T-helper 9 cell (primary cell): ENCODE results near the gene WDR6.

Experiments used
- DNase-seq: peaks from one replicate; pipeline ENCODE4 v3.0.0-alpha.2; 2020

WDR6 gene

DNA sequence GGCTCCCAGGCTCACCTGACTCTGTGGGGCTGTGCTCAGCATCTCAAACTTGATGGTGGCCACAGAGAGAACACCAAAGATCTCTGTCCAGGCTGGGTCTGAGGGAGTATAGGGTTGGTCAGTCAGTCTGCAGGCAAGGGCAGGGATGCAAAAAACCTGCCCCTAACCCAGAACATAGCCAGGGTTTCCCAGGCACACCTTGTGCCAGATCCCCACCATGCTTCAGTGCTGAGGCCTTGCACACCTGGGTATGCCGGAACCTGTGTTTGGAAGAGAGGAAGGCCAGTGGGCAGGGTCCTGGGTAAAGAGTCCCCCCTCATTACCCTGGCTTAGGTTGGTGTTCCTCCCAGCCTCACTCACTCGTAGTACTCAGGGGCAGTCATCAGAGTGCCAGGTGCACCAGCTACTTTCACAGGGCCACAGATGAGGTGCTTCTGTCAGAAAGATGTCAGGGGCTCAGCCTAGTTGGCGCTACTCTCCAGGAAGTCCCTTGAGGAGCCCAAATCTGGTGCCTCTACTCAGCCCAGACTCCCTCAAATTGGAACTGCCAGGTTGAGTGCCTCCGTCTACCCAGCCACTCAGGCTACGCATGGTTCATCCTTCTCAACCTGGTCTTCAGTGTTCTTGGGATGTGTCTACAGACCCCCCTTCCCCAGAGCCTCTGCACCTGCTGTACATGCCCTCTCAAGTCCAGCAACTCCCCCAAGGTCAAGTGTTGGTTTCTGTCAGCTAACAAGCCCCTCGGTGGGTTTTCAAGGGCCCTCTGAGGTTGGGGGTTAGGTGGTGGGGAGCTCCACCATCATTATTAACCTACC, 9.4 kb downstream of the WDR6 start:
- DNase-seq = no peak

DNA sequence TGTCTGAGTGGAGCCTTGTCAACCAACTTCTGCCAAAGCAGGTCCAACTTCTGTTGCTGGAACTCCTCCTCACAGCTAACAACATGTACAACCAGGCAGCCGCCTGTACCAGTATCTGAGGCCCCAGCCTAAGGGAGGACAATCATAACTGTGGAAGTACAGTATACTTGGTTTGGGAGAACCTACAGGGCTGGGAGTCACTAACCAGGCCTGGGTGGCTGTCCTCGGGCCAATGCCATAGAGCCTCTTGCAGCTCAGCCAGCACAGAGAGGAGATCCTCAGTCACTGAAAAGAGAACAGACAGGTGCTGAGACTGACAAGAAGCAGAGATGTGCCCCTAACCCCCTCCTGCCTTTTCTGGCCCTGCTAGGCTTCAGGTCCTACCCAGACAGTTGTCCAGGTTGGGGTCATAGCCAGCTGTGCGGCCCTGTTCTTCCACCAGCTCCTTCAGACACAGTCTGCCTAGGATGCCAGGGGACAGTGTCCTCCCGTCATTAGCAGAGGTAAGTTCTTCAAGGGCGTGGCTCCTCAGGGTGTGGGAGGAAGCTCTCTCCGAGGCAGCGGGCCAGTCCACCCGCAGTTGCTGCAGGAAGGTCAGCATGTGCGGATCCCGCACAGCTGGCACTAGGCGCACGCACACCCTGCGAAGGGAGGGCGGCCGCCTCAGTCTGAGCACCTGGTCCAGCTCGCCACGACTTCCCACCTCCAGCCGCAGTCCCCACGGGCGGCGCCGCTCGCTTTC, 10.2 kb downstream of the WDR6 start:
- DNase-seq = no peak

DNA sequence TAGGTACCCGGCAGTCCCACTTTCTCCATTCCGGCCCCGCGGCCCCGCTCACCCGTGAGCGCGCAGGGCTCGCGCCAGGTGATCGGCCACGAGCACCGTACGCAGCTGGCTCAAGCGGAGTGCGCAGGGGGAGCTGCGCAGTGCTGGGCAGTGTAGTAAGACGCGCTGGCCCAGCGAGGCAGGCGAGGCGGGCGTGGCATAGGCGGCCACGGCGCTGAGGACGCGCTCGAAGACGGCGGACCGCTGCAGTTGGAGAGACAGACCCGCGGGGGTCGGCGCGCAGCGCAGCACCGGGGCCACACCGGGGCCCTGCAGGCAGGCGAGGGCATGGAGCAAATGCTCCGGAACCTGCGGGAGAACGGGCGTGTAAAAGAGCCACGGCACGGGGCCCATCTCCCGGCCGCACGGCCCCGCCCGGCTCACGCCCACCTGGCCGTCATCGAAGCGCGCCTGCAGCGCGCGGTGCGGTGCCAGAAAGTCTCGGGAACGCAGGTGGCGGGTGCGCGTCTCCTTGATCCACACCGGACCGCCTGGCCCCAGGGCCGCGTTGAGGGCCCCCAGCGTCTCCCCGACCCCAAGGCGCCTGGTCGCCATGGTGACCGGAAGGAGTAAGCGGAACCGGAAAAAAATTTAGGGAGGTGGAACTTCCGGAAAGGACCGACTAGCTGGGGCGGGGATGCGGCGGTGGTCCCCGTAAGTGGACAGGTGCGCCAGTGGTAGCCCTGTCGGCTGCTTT, 10.9 kb downstream of the WDR6 start, which contains the start of gene DALRD3:
Gene DALRD3, minus strand, starts transcription at position 610 of the 736 bp plus-strand sequence. Its CDS starts 16 bp downstream, at position 594.
- DNase-seq = peak; percentile 46

DNA sequence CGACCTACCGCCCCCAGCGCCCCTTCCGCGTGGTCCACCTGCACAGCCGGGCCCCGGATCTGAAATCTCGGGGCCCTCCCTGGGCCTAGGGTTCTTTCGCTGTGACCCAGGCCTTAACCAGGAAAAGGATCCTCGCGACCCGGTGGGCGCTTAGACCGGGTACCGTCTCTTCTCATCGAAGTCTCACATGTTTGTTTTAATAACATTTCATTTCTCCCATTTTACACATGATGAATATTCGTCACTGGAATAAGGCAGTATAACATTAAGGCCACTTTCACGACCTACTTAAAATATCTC, 11.5 kb downstream of the WDR6 start:
- no peak for DNase-seq

DNA sequence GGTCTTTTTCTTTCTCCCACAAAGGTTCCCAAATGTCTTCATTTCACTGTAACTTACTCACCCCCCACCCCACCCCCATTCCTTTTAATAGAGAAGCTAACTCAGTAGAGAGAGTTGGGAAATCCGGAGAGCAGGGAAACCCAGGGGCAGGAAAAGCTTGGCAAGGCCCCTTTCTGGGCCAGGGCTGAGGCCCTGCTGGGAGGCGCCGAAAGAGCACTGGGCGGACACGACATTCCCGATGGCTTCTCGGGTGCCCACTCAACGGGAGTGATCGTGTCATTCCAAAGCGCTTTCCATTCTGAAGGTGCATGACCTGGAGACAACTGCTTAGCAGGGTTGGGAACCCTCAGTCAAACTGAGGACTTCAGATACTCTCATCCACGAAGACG, 12.7 kb downstream of the WDR6 start:
- no peak for DNase-seq

DNA sequence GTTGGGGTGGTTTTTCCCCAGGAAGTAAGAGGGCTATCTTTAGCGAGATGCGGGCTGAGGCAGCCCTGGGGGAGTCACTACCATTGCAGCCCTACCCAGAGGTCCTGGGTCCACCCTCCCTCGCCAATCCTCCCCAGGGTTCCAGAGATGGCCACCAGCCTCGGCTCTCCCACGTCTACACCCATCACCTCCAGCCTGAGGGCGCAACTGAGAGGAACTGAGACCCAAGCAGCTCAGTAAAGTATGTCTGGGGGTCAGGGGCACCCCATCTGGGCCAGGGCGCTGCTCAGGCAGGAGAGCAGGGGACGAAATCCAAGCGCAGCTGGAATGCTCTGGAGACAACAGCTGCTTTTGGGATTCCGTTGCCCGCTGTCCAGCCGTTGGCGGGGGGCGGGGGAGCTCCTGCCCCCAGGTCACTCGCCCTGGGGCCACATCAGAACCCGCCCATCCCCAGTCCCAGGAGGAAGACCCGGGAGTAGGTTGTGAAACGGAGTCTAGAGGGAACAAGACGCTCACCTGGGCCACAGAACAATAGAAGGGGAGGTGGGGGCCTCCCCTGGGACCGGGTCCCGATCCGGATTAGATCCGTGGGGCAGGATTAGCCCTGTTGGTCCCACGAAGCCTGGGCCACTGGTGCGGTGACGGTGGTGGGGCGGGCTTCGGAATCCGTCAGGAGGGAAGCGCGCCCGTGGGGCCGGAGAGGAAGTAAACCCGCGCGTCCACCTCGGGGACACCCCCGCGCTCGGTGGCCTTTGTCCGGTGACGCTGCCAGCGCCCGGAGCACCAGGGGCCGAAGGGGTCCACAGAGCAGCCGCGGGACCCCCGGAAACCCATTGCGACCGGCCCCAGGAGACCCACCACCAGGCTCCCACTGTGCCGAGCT, 13.4 kb downstream of the WDR6 start:
- DNase-seq = peak; percentile 16

DNA sequence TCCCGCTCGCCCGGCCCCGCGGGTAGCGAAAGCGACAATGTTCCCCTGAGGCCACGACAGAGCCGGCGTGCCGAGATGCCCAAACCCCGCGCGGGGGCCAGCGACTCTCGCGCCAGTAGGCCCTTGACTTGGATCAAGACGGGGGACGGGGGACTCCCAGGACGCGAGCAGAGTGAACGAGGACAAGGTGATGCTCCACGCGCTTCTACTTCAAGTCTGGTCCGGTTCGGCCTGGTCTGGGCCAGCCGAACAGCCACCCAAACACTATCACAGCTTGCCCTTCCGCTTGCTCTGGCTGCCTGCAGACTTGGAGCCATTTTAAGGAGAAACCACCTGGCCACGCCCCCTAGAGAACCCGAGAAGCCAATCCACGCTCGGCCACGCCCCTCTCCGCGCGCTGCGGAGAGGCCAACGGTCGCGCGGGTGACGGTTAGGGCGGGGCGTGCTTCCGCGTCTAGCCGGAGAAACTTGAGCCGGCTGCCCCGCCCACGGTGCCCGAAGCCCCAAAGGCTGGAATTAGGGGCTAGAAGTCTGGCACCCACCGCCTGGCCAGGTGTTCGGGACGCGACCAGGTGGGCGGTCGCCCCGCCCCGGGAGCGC, 14.1 kb downstream of the WDR6 start:
- peak; percentile 99 for DNase-seq

DNA sequence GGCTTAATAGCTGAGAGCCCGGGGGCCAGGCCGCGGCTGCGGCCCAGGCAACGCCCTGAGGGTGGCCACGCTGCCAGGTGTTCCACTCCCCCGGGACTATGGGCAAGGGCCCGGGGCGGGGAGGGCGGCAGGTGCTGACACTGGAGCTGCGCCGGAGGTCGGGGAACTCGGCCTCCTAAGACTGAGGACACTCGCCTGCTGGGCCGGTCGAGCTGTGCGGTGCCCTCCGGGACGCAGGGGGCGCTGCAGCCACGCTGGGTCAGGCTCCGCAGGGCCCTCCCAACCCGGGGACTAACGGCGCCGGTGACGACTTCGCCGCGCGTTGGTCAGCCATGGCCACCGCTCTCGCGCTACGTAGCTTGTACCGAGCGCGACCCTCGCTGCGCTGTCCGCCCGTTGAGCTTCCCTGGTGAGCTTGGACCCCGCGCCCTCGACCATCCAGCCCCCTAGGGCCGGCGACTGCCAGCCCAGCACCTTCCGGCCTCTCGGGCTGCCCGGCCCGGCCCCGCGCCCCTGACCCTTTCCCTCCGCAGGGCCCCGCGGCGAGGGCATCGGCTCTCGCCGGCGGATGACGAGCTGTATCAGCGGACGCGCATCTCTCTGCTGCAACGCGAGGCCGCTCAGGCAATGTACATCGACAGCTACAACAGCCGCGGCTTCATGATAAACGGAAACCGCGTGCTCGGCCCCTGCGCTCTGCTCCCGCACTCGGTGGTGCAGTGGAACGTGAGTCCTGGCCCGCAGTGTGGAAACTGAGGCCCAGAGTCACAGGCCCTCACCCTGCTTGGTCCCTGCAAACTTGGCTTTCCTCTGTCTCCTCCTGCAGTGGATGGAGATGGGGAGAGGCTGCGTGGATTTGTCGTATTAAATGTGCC, 14.9 kb downstream of the WDR6 start, which contains the start of gene NDUFAF3:
Gene NDUFAF3, plus strand, starts transcription at position 309 of the 875 bp plus-strand sequence. Its CDS starts 24 bp downstream, at position 333.
- peak; percentile 92 for DNase-seq

DNA sequence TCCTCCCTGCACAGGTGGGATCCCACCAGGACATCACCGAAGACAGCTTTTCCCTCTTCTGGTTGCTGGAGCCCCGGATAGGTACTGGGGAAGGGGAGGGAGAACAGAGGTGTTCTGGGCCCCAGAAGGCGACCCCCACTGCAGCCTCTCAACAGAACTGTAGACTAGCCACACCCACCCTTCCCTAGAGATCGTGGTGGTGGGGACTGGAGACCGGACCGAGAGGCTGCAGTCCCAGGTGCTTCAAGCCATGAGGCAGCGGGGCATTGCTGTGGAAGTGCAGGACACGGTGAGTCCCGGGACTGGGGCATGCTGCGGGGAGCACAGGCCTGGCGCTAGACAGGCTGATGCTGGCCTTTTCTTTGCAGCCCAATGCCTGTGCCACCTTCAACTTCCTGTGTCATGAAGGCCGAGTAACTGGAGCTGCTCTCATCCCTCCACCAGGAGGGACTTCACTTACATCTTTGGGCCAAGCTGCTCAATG, 15.5 kb downstream of the WDR6 start:
- DNase-seq = no peak

DNA sequence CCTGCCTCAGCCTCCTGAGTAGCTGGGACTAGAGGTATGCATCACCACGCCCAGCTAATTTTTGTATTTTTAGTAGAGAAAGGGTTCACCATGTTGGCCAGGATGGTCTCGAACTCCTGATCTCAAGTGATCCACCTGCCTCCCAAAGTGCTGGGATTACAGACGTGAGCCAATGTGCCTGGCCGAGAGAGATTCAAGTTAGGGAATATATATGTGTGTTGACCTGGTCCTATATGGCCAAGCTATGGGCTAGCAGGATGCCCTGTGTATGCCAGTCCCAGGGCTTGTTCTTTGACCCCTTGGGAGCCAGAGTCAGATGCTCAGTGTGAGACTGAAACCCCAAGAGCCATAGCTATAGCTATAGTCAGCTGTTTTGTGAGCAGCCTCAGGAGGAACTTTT, 16.6 kb downstream of the WDR6 start:
- no peak for DNase-seq

DNA sequence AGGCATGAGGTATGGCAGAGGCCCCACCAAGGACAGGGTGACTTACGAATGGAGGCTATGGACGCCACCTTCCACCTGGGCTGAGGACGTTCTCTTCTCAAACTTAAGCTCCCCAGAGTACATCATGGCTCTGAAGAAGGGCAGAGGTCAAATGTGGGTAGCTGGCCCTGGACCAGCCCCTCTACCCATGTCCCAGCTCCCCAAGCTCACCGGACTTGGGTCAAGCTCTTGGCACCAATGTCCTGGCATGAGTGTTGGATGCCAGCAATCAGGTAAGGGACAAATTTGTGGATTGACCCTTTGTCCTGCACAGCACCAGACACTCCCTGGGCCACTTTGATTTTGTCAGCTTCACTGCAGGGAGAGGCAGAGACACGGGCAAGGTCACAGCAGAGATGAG, 17.3 kb downstream of the WDR6 start:
- no peak for DNase-seq

DNA sequence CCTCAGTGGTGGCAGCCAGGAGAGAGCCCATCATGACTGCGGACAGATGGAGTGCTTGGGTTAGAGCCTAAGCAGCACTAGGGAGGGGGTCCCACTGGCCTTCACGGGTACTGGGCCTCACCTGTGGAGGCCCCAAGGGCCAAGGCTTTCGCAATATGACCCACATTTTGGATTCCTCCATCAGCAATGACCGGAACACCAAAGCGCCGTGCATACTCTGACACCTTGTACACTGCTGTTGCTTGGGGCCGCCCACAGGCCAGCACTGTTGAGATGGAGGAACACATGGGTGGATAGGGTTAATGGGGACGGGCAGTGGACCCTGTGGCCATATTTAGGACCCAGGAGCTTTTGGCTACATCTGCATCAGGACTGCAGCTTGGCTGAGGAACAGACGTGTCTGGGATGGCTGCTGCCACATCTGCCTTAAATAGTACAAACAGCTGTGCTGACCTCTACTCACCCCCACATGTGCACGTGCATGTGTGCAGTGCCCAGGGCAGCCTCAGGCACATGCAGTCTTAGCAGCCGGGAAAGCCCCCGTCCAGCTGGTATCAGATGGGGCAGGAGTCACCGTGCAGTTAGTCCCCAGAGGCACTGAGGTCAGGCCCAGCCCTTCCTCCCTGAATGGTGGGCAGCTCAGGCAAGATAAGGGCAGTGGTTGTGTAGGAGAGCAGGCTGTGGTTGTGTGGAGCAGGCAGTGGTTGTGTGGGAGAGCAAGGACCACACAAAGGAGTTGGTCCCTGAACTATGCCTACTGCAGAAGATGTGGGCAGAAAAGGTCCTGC, 18.0 kb downstream of the WDR6 start:
- DNase-seq = no peak

DNA sequence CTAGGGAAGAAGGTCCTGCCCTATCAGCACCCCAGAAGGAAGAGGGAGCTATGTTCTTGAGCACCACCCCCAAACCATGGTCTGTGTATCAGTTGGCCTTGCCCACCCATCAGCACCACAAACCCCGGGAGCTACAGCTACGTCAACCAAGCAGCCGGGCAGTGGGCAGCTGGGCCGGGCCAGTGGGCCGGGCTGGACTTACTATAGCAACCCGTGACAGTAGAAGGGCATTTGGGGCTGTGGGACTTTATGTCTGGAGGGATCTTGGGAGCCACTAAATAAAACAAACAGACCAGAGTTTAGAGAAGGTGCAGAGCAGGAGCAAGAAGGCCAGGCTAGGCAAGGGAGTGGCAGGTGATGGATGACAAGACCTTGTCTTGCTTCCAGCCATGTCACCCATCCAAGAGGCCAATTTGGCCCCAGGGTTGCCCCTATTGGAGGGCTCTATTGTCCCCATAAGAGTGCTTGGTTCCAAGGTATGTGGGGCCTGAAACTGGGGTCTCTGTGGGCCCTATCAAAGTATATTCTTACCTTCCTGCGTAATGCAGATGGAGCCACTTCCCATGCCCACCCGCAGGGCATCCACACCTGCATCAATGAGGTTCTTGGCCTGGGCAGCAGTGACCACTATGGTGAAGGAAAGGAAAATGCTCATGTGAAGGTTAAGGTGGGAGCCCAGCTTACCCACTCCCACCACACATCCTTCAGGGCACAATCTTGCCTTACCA, 18.8 kb downstream of the WDR6 start:
- no peak for DNase-seq

DNA sequence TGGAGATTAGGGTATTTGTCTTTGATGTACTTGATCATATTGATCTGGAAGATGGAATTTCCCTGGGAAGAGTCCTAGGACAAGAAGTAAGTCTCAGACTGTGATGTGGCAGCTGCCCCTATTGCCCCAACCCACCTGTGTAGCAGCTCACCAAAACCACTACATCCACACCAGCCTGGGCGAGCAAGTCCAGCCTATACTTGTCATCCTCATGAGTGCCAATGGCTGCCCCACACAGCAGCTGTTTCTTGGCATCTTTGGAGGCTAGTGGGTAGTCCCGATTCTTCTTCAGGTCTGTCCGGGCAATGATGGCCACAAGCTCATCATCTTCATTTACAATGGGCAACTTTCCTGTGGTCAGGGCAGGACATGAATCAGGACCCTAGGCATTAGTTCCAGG, 19.3 kb downstream of the WDR6 start:
- DNase-seq = no peak

DNA sequence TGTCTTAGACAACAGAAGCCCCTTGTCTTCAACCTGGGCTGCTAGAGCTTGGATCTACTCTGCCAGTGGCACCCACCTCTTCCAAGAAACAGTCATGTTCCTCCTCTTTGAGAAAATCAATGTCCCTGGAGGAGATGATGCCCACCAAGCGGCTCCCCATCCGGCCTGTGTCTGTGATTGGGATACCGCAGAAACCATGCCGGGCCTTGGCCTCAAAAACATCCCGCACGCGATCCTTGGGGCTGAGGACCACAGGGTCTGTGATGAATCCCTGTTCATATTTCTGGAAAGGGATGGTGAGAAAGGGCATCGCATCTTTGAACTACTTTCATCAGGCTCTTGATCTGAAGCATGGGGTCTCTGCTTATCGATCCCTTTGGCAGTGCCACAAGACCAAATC, 20.4 kb downstream of the WDR6 start:
- no peak for DNase-seq

DNA sequence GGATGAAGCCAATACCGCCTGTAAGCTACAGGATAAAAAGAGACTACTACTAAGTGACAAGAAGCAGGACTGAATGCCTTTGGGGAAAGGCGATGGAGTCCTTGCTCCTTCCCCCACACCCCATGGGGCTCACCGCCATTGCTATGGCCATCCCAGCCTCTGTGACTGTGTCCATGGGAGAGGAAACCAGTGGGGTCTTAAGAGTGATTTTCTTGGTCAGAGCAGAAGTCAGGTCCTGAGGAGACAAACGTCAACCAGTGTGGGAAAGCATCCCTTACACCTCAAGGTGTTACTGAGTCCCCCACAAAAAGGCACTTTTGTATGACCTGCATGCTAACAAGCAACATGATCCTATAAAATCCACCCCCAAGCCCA, 21.1 kb downstream of the WDR6 start:
- DNase-seq = no peak

DNA sequence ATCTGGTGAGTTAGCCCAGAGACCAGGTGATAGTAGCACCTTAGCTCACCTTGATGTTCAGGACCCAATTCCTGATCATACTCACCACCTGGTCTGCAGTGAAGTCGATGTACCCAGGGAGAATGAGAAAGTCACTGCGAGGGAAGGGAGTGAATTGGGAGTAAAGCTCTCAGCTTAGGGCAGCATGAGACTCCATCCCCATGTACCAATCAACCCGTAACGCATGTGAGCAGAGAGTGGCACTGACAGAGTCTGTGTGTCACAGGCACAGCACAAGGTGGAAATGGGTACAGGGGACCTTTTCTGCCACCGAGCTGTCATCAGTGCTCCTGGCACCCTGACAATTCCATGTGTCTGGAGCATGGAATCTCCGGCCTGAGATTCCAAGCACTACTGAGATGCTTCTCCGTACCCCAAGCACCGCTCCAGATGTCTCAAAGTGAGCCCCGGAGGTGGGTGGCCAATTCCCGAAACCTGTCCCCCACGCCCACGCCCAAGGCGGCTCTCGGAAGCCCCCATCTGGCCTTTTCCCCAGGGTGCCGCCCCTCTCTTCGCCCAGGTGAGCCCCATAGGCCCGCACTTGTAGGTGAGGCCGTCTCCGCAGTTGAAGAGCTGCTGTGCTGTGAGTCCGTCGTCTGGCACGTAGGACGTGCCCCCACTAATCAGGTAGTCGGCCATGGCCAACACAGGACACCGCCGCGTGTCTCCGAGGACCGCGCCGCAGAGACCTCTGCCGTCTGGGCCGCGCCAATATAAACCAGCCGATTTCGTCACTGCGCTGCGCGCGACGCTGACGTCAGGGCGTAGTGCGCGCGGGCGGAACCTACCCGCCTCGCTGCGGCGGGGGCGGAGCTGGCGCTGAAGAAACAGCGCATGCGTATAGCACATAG, 21.7 kb downstream of the WDR6 start, which contains the start of gene IMPDH2:
Gene IMPDH2, minus strand, starts transcription at position 726 of the 890 bp plus-strand sequence. Its CDS starts 48 bp downstream, at position 678.
- DNase-seq = peak; percentile 89

DNA sequence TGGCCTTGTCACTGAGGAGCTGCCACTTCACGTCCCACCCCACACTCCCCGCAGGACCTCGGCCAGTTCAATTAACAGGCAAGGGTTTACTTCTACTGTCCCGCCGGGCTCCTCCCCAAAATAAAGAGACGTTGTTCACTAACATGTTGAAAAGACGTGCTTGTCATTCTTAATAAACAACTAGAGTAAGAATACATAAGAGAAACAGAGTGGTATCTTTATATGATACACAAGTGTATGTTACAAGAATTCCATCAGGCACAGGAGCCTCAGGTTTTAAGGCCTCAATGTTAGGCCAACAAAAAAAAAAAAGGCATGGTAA, 22.3 kb downstream of the WDR6 start:
- no peak for DNase-seq
